KMS-11 (cell line): ENCODE results near the gene PGGHG.

ENCODE experiments used
- H2AFZ ChIP-seq: fragments of 200-600 bp; sonication (generic); 2 replicates; pipeline ENCODE4 v1.6.1; 2016; ENCODE audit warnings: antibody characterized with exemption, mixed run types, low read depth
- H3K27ac ChIP-seq: fragments of 200-600 bp; sonication (generic); 2 replicates; pipeline ENCODE4 v1.6.1; 2016; ENCODE audit warnings: mild to moderate bottlenecking, mixed run types
- H3K27me3 ChIP-seq: fragments of 200-600 bp; sonication (generic); 2 replicates; pipeline ENCODE4 v1.6.1; 2017; ENCODE audit warnings: mild to moderate bottlenecking, low read depth, mixed run types, moderate library complexity; ENCODE audit not compliant: insufficient read depth
- H3K36me3 ChIP-seq: fragments of 200-600 bp; sonication (generic); 2 replicates; pipeline ENCODE4 v1.6.1; 2017; ENCODE audit warnings: mild to moderate bottlenecking, mixed run types; ENCODE audit not compliant: insufficient read depth
- H3K4me1 ChIP-seq: fragments of 200-600 bp; sonication (generic); 2 replicates; pipeline ENCODE4 v1.6.1; 2016; ENCODE audit warnings: mild to moderate bottlenecking, low read depth, mixed run types; ENCODE audit not compliant: poor library complexity, severe bottlenecking
- H3K4me2 ChIP-seq: fragments of 200-600 bp; sonication (generic); 2 replicates; pipeline ENCODE4 v1.7.0; 2016; ENCODE audit warnings: mild to moderate bottlenecking, mixed run types
- H3K4me3 ChIP-seq: fragments of 200-600 bp; sonication (generic); IDR thresholded peaks from 2 replicates; pipeline ENCODE4 v1.6.1; 2017; ENCODE audit warnings: low read depth, low read length, mixed read lengths; ENCODE audit not compliant: insufficient read depth
- H3K79me2 ChIP-seq: fragments of 200-600 bp; sonication (generic); 2 replicates; pipeline ENCODE4 v1.6.1; 2016; ENCODE audit warnings: low read depth, mixed run types; ENCODE audit not compliant: insufficient read depth
- H3K9ac ChIP-seq: fragments of 200-600 bp; sonication (generic); 2 replicates; pipeline ENCODE4 v1.6.1; 2016; ENCODE audit warnings: mild to moderate bottlenecking, mixed run types
- H4K20me1 ChIP-seq: fragments of 200-600 bp; sonication (generic); 2 replicates; pipeline ENCODE4 v1.6.1; 2016; ENCODE audit warnings: mild to moderate bottlenecking, mixed run types; ENCODE audit not compliant: insufficient read depth
- TF ChIP-seq, protein P1 (sequence below): fragments of 200-600 bp; sonication (generic); conservative IDR thresholded peaks from 2 replicates; pipeline ENCODE4 v1.6.1; 2017; ENCODE audit warnings: low read depth, mild to moderate bottlenecking, antibody characterized with exemption, low read length, moderate library complexity, mixed read lengths

Gene PGGHG

DNA sequence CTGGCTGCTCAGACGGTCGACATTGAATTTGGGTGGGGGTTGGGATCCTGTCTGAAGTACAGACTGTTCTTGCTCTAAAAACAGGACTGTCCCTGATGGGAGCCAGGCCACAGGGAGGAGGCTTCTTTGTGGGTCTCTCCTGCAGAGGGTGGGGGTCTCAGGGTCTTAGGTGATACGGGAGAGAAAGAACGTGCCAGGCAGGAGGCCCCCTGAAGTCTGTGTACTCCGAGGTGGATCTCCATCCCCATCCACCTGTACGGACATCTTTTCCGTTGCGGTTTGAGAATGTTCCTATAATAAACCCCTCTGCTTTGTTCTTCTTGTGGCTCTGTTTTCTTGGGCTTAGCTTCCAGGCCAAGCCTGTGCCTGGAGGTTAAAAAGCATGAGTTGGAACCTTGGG lies 36.3 kb upstream of the PGGHG start:
- H3K9ac ChIP-seq, result no peak overlapping the region
- H3K4me1 ChIP-seq, result no peaks in the 10 kb centered on the region
- H3K4me3 ChIP-seq, result no peak overlapping the region
- TF ChIP-seq, protein P1, sequence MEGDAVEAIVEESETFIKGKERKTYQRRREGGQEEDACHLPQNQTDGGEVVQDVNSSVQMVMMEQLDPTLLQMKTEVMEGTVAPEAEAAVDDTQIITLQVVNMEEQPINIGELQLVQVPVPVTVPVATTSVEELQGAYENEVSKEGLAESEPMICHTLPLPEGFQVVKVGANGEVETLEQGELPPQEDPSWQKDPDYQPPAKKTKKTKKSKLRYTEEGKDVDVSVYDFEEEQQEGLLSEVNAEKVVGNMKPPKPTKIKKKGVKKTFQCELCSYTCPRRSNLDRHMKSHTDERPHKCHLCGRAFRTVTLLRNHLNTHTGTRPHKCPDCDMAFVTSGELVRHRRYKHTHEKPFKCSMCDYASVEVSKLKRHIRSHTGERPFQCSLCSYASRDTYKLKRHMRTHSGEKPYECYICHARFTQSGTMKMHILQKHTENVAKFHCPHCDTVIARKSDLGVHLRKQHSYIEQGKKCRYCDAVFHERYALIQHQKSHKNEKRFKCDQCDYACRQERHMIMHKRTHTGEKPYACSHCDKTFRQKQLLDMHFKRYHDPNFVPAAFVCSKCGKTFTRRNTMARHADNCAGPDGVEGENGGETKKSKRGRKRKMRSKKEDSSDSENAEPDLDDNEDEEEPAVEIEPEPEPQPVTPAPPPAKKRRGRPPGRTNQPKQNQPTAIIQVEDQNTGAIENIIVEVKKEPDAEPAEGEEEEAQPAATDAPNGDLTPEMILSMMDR, result no peak
- H3K4me2 ChIP-seq, result no peak overlapping the region
- no peaks in the 10 kb centered on the region for H3K36me3 ChIP-seq
- no peaks in the 10 kb centered on the region for H3K79me2 ChIP-seq
- H3K27ac ChIP-seq, result no peak overlapping the region
- H4K20me1 ChIP-seq, result no peaks in the 10 kb centered on the region
- H2AFZ ChIP-seq, result no peak overlapping the region
- no peaks in the 10 kb centered on the region for H3K27me3 ChIP-seq

DNA sequence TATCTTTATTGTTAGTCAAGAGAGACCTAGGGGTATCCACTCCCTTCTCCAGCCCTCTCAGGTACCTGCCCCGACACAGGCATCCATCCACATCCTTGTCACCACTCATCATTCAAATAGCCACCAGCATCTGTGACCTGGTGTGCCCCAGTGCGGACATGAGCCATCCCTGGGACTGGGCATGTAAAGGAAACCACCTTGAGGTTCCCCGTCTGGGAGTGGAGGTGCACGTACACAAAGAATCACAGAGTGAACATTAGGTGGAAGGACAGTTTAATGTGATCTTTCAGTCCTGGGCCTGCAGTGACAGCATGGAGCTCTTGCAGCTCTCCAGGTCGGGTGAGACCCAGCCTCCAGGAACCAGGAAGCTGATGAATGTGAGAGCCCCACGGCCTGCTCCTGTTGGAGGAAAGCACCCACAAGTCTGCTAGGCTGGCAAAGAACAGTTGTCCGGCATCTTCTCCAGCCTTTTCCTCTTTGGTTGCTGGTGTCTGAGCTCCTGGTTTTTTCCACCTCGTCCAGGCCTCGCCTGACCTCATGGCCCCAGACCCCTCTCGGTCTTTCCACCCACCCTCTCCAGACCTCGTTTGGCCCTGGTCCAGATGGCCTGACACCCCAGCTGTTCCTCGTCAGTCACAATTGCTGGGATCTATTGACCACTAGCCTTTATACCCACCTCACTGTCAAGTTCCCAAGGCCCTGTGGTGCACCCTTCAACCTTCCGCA lies 35.6 kb upstream of the PGGHG start:
- TF ChIP-seq, protein P1, result no peak
- H3K9ac ChIP-seq, result no peak overlapping the region
- H3K79me2 ChIP-seq, result no peaks in the 10 kb centered on the region
- H4K20me1 ChIP-seq, result no peaks in the 10 kb centered on the region
- no peak overlapping the region for H2AFZ ChIP-seq
- no peak overlapping the region for H3K27ac ChIP-seq
- no peaks in the 10 kb centered on the region for H3K36me3 ChIP-seq
- H3K4me1 ChIP-seq, result no peaks in the 10 kb centered on the region
- H3K27me3 ChIP-seq, result no peaks in the 10 kb centered on the region
- no peak overlapping the region for H3K4me2 ChIP-seq
- no peak overlapping the region for H3K4me3 ChIP-seq

DNA sequence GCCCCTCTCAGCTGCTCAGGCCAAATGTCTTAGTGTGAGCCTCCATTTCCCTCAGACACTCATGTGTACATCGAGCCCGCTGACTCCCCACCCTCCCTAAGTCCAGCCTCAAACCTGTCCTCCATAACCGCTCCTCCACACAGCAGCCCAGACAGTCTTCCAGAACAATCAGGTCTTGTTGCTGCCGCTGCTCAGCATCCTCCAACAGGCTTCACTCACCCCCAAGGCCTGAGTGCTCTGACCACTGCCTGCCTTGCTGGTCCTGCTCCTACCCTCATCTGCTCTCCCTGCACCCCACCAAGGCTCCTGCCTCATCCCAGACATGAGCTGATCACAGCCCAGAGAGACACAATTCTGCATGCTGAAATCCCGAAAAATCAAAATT lies 35.0 kb upstream of the PGGHG start:
- Histone ChIP-seq H3K27ac (no peak overlapping the region), H3K4me2 (no peak overlapping the region), H3K4me1 (no peaks in the 10 kb centered on the region), H3K79me2 (no peaks in the 10 kb centered on the region), H3K36me3 (no peaks in the 10 kb centered on the region), H3K27me3 (no peaks in the 10 kb centered on the region), H3K4me3 (no peak overlapping the region), H2AFZ (no peak overlapping the region), H3K9ac (no peak overlapping the region), H4K20me1 (no peaks in the 10 kb centered on the region)
- TF ChIP-seq, protein P1, result no peak

DNA sequence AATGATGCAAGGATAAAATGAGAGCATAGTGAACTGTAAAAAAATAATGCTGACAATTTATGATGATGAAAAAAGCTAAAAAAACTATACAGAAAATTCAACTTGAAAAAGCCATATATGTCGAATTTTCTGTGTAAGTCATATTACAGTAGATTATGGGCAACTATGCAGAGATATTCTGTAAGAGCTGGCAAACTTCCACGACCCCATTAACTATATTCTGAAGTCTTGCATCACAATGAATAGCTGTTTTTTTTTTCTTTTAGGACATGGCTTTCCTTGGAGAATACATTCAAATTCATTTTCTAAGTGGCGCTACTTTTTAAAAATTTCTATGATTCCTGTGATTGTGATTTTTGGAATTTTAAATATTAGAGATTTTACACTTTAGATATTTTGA lies 33.8 kb upstream of the PGGHG start:
- Histone ChIP-seq H2AFZ (no peak overlapping the region), H4K20me1 (no peaks in the 10 kb centered on the region), H3K36me3 (no peaks in the 10 kb centered on the region), H3K4me3 (no peak overlapping the region), H3K79me2 (no peaks in the 10 kb centered on the region), H3K27ac (no peak overlapping the region), H3K9ac (no peak overlapping the region), H3K27me3 (no peaks in the 10 kb centered on the region), H3K4me2 (no peak overlapping the region), H3K4me1 (no peaks in the 10 kb centered on the region)
- TF ChIP-seq, protein P1, result no peak
